Measurements from ENCODE around the gene NXF2. TPM values are rescaled to one million over a fixed set of nuclear protein-coding genes. Genes with fewer than 3 reads are reported as not detected.
"Not testable (repeated sequence)": the region's sequence is repeated elsewhere in the genome, so short reads cannot be mapped to it uniquely, and the experiment has no call there.

The NXF2 gene, protein sequence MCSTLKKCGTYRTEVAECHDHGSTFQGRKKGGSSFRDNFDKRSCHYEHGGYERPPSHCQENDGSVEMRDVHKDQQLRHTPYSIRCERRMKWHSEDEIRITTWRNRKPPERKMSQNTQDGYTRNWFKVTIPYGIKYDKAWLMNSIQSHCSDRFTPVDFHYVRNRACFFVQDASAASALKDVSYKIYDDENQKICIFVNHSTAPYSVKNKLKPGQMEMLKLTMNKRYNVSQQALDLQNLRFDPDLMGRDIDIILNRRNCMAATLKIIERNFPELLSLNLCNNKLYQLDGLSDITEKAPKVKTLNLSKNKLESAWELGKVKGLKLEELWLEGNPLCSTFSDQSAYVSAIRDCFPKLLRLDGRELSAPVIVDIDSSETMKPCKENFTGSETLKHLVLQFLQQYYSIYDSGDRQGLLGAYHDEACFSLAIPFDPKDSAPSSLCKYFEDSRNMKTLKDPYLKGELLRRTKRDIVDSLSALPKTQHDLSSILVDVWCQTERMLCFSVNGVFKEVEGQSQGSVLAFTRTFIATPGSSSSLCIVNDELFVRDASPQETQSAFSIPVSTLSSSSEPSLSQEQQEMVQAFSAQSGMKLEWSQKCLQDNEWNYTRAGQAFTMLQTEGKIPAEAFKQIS
- polyA plus RNA-seq: not detected

- DNase-seq; H3K4me1 Mint-ChIP-seq; H3K27me3 Mint-ChIP-seq (ENCODE audit: low read depth in 3 of 3); H3K9me3 Mint-ChIP-seq; H3K4me3 Mint-ChIP-seq; H3K36me3 Mint-ChIP-seq; H3K27ac Mint-ChIP-seq: not testable (repeated sequence)
Measured at GRCh38 chrX:102246893-102247292, at the start of gene NXF2. NXF2 (plus strand) TSS chrX:102247167; CDS start chrX:102307079, 59,912 bp downstream.

DNA sequence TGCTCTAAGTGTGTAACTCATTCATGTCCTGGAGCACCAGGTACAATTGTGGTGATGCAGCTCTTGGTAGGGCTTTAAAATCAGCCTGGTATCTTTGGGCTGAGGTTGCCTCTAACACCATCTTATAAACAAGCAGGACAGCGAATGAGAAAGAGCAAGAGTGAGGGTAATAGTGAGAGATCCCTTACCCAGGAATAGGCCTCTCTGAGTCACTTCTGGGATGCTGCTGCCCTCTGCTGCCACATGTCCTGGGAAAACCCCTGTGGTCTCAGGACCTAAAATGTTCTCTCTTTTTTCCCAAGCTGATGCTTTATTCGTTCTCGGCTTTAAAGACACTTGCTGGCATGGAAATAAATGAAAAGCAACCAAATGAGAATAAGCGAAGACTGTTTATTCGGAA lies 39.0 kb upstream of the NXF2 start:
- not testable (repeated sequence) for H3K27me3 Mint-ChIP-seq (ENCODE audit: low read depth in 3 of 3); H3K36me3 Mint-ChIP-seq; H3K9me3 Mint-ChIP-seq

GRCh38 chrX:102214986-102215385 lies 32.0 kb upstream of the NXF2 start, which contains the start of gene TCP11X1:
TCP11X1 (plus strand) TSS chrX:102215301.
- not testable (repeated sequence) for H3K27me3 Mint-ChIP-seq (ENCODE audit: low read depth in 3 of 3); H3K27ac Mint-ChIP-seq; H3K9me3 Mint-ChIP-seq; DNase-seq; H3K4me1 Mint-ChIP-seq; H3K4me3 Mint-ChIP-seq; H3K36me3 Mint-ChIP-seq

More for the DNA sequence above, 39.0 kb upstream of the NXF2 start:
- DNase-seq, H3K4me1 Mint-ChIP-seq, H3K4me3 Mint-ChIP-seq, H3K27ac Mint-ChIP-seq: not testable (repeated sequence)

DNA sequence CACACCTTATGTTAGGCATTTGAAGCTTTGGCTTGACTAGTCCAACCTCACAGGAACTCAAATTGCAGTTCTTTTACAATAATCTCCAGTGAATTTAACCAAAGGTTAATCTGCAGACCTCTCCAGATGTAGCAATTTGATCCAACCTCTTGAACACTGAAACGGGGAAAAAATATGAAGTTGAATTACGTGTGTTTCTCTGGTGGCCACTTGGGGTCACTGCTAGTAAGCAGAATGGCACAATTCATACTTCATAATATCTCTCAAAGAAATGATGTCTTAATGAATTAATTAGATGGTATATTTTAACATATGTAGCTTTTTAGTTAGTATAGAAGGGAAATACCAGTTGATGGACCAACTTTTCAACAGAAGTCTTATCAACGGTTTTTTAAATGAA lies 30.5 kb upstream of the NXF2 start:
- not testable (repeated sequence) for H3K36me3 Mint-ChIP-seq; H3K4me1 Mint-ChIP-seq; DNase-seq; H3K27ac Mint-ChIP-seq; H3K4me3 Mint-ChIP-seq; H3K9me3 Mint-ChIP-seq; H3K27me3 Mint-ChIP-seq (ENCODE audit: low read depth in 3 of 3)

DNA sequence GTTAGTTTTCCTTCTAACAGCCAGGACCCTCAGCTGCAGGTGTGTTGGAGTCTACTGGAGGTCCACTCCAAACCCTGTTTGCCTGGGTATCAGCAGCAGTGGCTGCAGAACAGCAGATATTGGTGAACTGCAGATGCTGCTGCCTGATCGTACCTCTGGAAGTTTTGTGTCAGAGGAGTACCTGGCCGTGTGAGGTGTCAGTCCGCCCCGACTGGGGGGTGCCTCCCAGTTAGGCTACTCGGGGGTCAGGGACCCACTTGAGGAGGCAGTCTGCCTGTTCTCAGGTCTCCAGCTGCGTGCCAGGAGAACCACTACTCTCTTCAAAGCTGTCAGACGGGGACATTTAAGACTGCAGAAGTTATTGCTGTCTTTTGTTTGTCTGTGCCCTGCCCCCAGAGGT lies 11.3 kb upstream of the NXF2 start:
- H3K36me3 Mint-ChIP-seq; H3K9me3 Mint-ChIP-seq; H3K4me1 Mint-ChIP-seq; H3K27me3 Mint-ChIP-seq (ENCODE audit: low read depth in 3 of 3); H3K4me3 Mint-ChIP-seq; DNase-seq; H3K27ac Mint-ChIP-seq: not testable (repeated sequence)

- DNase-seq; H3K4me3 Mint-ChIP-seq; H3K4me1 Mint-ChIP-seq; H3K27me3 Mint-ChIP-seq (ENCODE audit: low read depth in 3 of 3); H3K27ac Mint-ChIP-seq; H3K9me3 Mint-ChIP-seq; H3K36me3 Mint-ChIP-seq: not testable (repeated sequence)
Measured at GRCh38 chrX:102240265-102240664, 6.7 kb upstream of the NXF2 start.

DNA sequence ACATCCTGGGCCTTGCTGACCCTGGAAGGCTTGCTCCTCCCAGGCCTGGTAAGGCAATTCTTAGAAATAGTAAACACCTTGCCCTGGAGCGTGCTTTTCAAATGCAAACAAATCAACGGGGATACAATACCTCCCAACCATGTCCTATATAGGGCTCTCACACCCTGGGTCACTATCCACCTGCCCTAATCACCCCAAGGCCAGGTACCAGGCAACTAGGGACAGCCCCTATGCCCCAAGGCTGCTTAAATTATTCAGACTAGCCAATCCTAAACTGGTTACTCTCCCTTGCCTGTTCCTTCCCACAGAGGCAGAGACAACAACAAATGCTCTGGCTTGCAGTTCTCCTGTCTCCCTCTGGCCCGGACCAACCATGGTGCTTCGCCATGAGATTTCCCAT lies 25.3 kb downstream of the NXF2 start:
- H3K27ac Mint-ChIP-seq; H3K36me3 Mint-ChIP-seq; H3K4me1 Mint-ChIP-seq; H3K9me3 Mint-ChIP-seq; DNase-seq; H3K27me3 Mint-ChIP-seq (ENCODE audit: low read depth in 3 of 3); H3K4me3 Mint-ChIP-seq: not testable (repeated sequence)

- no peaks in the 10 kb centered on the region for H3K4me1 Mint-ChIP-seq
- H3K27me3 Mint-ChIP-seq (ENCODE audit: low read depth in 3 of 3): no peaks in the 10 kb centered on the region
- no peak overlapping the region for H3K4me3 Mint-ChIP-seq
- H3K36me3 Mint-ChIP-seq: no peaks in the 10 kb centered on the region
- H3K9me3 Mint-ChIP-seq: no peaks in the 10 kb centered on the region
- DNase-seq: no peak
- no peak overlapping the region for H3K27ac Mint-ChIP-seq
Measured at GRCh38 chrX:102338162-102338561, 91.2 kb downstream of the NXF2 start.

DNA sequence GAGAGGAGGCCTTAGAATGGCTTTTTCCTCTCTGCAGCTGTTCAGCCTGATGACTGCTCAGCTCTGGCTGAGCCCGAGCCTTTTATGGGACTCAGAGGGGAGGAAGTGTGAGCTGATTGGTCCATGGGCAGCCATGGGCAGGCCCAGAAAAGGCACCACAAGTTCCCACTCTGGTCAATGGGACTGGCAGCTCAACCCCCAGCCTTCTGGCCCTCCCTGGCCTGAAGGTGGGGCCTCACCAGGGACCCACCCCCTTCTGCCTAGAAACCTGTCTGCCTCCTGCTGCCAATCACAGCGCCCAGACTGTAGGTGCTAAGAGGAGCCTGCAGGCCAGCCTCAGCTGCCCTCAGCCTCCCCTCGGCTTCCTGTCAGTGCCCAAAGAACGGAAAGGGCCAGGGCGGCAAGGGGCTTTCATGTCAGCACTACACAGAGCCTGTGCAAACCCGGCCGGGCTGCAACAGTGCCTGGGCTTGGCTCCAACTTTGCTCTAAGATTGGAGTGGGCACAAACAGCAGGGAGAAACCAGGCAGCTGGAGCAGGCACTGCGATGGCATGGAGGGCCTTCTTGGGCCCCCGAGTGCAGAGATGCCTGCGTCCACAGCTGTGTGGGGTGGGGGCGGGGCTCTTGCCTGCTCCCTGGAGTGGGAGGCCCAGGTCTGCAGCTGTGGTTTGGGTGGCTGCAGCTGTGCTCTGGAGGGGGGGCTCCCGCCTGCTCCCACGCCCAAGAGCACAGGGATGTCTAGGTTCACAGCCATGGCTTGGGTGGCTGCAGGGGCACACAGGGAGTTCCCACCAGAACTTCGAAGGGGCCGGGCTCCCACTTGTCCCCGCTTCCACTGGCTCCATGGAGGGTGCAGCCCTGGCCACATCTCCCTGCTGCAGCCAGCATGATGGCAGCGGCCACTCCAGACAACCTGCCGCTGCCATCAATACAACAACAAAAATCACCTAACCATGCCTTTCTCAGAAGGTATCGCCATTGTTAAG lies 92.6 kb downstream of the NXF2 start:
- no peaks in the 10 kb centered on the region for H3K4me1 Mint-ChIP-seq
- DNase-seq: peak; percentile 30 to 37 (median 34)
- peak overlapping the region in 1 of 5 donors; percentile 38 for H3K4me3 Mint-ChIP-seq
- H3K36me3 Mint-ChIP-seq: no peaks in the 10 kb centered on the region
- H3K27me3 Mint-ChIP-seq (ENCODE audit: low read depth in 3 of 3): no peaks in the 10 kb centered on the region
- no peak overlapping the region for H3K27ac Mint-ChIP-seq
- H3K9me3 Mint-ChIP-seq: no peaks in the 10 kb centered on the region

DNA sequence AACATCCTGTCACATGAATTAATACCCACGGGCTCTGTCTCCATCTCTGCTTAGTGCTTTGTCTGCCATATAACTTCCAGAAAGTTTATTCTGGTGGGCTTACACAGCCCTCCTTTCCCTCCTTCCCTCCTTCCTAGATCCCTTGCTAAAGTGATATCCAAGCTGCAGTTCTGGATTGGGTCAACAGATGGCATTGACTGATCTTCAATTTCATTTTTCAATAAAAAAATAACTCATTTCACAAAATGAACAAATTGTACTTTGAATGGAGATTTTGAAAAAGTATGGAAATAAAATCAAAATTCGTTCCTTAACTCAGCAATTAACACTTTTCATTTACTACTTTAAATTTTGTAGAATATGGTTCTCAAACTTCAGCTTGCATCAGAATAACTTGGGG lies 94.9 kb downstream of the NXF2 start:
- Mint-ChIP-seq H3K9me3 (no peaks in the 10 kb centered on the region), H3K27me3 (ENCODE audit: low read depth in 3 of 3) (peaks cover 0 to 6% (median 1%) of the 10 kb centered on the region in 3 donors), H3K4me3 (no peak overlapping the region), H3K27ac (no peak overlapping the region), H3K4me1 (no peaks in the 10 kb centered on the region), H3K36me3 (no peaks in the 10 kb centered on the region)
- no peak for DNase-seq

GRCh38 chrX:102345916-102346315 lies 98.9 kb downstream of the NXF2 start:
- Mint-ChIP-seq H3K27me3 (ENCODE audit: low read depth in 3 of 3) (peaks cover 0 to 6% (median 3%) of the 10 kb centered on the region in 3 donors), H3K4me1 (no peaks in the 10 kb centered on the region), H3K27ac (no peak overlapping the region), H3K36me3 (no peaks in the 10 kb centered on the region), H3K9me3 (no peaks in the 10 kb centered on the region), H3K4me3 (no peak overlapping the region)
- DNase-seq: peak; percentile 42 to 54 (median 50)

Data from immature natural killer cell (primary cell).